GM12891 (cell line): ENCODE results near the gene NANOS2.
"Not testable (repeated sequence)": the region's sequence is repeated elsewhere in the genome, so short reads cannot be mapped to it uniquely, and the experiment has no call there.

Experiments used
- DNase-seq: peaks from one replicate; pipeline ENCODE4 v3.0.0; 2011; ENCODE audit warnings: low spot score; ENCODE audit not compliant: insufficient read length
- FAIRE-seq: peaks from 2 replicates; lab custom pipeline; 2011; peaks lifted over from hg19 to GRCh38; lab: Jason Lieb, UNC
- PAX5 ChIP-seq: IDR thresholded peaks from 2 replicates; pipeline ENCODE4 v1.6.1; 2011; ENCODE audit warnings: low read length, moderate library complexity, mild to moderate bottlenecking; ENCODE audit not compliant: insufficient read depth, severe bottlenecking
- POLR2A ChIP-seq: IDR thresholded peaks from 2 replicates; pipeline ENCODE4 v1.6.1; 2011; ENCODE audit warnings: low read depth, low read length, control low read depth
- POLR2AphosphoS5 ChIP-seq: IDR thresholded peaks from 2 replicates; pipeline ENCODE4 v1.6.1; 2011; ENCODE audit warnings: low read depth, low read length, control low read depth
- POU2F2 ChIP-seq: IDR thresholded peaks from 2 replicates; pipeline ENCODE4 v1.6.1; 2011; ENCODE audit warnings: low read depth, mild to moderate bottlenecking, control low read depth, low read length, moderate library complexity
- SPI1 ChIP-seq: IDR thresholded peaks from 2 replicates; pipeline ENCODE4 v1.6.1; 2011; ENCODE audit warnings: low read depth, low read length, control low read depth
- TAF1 ChIP-seq: IDR thresholded peaks from 2 replicates; pipeline ENCODE4 v1.6.1; 2011; ENCODE audit warnings: low read depth, low read length, control low read depth

NANOS2 gene

GRCh38 chr19:45906221-45906620 is 8.4 kb downstream of the NANOS2 start:
- FAIRE-seq (no peak), DNase-seq (no peak)

DNA sequence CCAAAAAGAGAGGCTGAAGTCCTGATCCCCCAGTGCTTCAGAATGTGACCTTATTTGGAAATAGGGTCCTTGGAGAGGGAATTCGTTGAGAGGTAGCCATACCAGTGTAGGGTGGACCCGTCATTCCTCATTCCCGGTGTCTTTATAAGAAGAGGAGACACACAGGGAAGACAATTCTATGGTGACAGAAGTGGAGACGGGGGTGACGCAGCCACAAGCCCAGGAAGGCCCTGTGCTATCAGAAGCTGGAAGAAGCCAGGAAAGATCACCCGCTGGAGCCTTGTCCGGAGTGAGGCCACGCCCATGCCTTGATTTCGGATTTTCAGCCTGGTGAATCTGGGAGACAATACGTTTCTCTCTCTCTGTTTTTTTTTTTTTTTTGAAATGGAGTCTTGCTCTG is 9.6 kb downstream of the NANOS2 start:
- FAIRE-seq, result no peak
- DNase-seq, result no peak
- no peak for TF ChIP-seq TAF1
- no peak for TF ChIP-seq SPI1
- no peak for TF ChIP-seq POU2F2
- no peak for TF ChIP-seq POLR2A

More at GRCh38 chr19:45906221-45906620, 8.4 kb downstream of the NANOS2 start:
- TF ChIP-seq PAX5, result no peak
- TF ChIP-seq POU2F2, result no peak
- TF ChIP-seq SPI1, result no peak
- no peak for TF ChIP-seq POLR2AphosphoS5
- TF ChIP-seq TAF1, result no peak
- no peak for TF ChIP-seq POLR2A

GRCh38 chr19:45902651-45903625 is 11.6 kb downstream of the NANOS2 start:
- FAIRE-seq, result peak; percentile 100
- TF ChIP-seq TAF1, result no peak
- peak; percentile 58; the same call in 1 of the 2 replicates for TF ChIP-seq POLR2A
- TF ChIP-seq SPI1, result no peak
- no peak for TF ChIP-seq POU2F2
- peak; percentile 70; the same call in 1 of the 2 replicates for TF ChIP-seq POLR2AphosphoS5
- peak; percentile 100 for DNase-seq

- TF ChIP-seq POLR2A (no peak), PAX5 (no peak), TAF1 (no peak), POU2F2 (no peak), SPI1 (no peak), POLR2AphosphoS5 (no peak)
- DNase-seq, result no peak
- FAIRE-seq, result no peak
Measured at GRCh38 chr19:45901912-45902650, 12.5 kb downstream of the NANOS2 start, which contains the start of gene MYPOP. Gene MYPOP, minus strand, starts transcription at chr19:45902613. Its CDS starts 840 bp downstream, at chr19:45901773.

- TF ChIP-seq POU2F2 (no peak), TAF1 (no peak), POLR2A (no peak)
- no peak for DNase-seq
- FAIRE-seq, result peak; percentile 71
Measured at GRCh38 chr19:45901432-45901911, 13.1 kb downstream of the NANOS2 start.

- FAIRE-seq (no peak), DNase-seq (no peak)
- no peak for TF ChIP-seq SPI1
- no peak for TF ChIP-seq POU2F2
- no peak for TF ChIP-seq POLR2A
- TF ChIP-seq PAX5, result no peak
- no peak for TF ChIP-seq POLR2AphosphoS5
- no peak for TF ChIP-seq TAF1
Measured at GRCh38 chr19:45900738-45901431, 13.7 kb downstream of the NANOS2 start.

GRCh38 chr19:45899919-45900589 is 14.5 kb downstream of the NANOS2 start:
- no peak for TF ChIP-seq POLR2AphosphoS5
- no peak for TF ChIP-seq TAF1
- TF ChIP-seq POU2F2, result no peak
- TF ChIP-seq SPI1, result no peak
- TF ChIP-seq POLR2A, result no peak
- TF ChIP-seq PAX5, result no peak
- no peak for DNase-seq
- no peak for FAIRE-seq

GRCh38 chr19:45899253-45899652 is 15.3 kb downstream of the NANOS2 start:
- FAIRE-seq (no peak), DNase-seq (no peak)
- TF ChIP-seq POLR2AphosphoS5, result no peak
- no peak for TF ChIP-seq SPI1
- no peak for TF ChIP-seq PAX5
- no peak for TF ChIP-seq TAF1
- TF ChIP-seq POU2F2, result no peak
- TF ChIP-seq POLR2A, result no peak

GRCh38 chr19:45897261-45897812 is 17.2 kb downstream of the NANOS2 start:
- FAIRE-seq, result no peak
- DNase-seq, result no peak
- TF ChIP-seq SPI1 (0 out of 2 replicates have a peak, but pooled peaks have one; percentile 6), PAX5 (no peak), POU2F2 (no peak)

GRCh38 chr19:45895983-45896599 is 18.5 kb downstream of the NANOS2 start:
- DNase-seq, FAIRE-seq: not testable (repeated sequence)
